IMR-90 (cell line): Measurements from ENCODE around the gene CSNK2A1. TPM values are rescaled to one million over a fixed set of nuclear protein-coding genes. Genes with fewer than 3 reads are reported as not detected.

Source experiments
- ATAC-seq: fragments of 200-7000 bp; cut with Tn5 transposase; 2 replicates; pipeline ENCODE4 v1.9.1; 2020; ENCODE audit warnings: low read depth, mild to moderate bottlenecking, moderate library complexity
- BruUV-seq: library from RNA; stranded (reverse); fragments of 400-500 nt; replicated peaks from 2 replicates; lab custom pipeline; 2021; lab: Mats Ljungman, UMichigan
- CTCF ChIA-PET: fragments of 300-600 bp; formaldehyde crosslinking; extraction: SDS; loops from one replicate; lab custom pipeline; 2021; ENCODE audit warnings: antibody characterized with exemption; lab: Yijun Ruan, JAX
- POLR2A ChIA-PET: fragments of 300-600 bp; sonication (Branson Sonifier 250); formaldehyde crosslinking; loops from one replicate; lab custom pipeline; 2022; ENCODE audit warnings: antibody characterized with exemption; ENCODE audit not compliant: unreplicated experiment; lab: Charles Lee
- DNase-seq: peaks from one replicate; pipeline ENCODE4 v3.0.0; 2013
- H2AFZ ChIP-seq: replicated peaks from 2 replicates; pipeline ENCODE3; 2013; ENCODE audit warnings: low read length, mild to moderate bottlenecking; ENCODE audit not compliant: poor library complexity
- H2AK5ac ChIP-seq: 2 replicates; pipeline ENCODE4 v1.6.1; 2013; ENCODE audit warnings: low read depth, low read length, inconsistent platforms
- H2AK9ac ChIP-seq: replicated peaks from 2 replicates; pipeline ENCODE3; 2013; ENCODE audit warnings: mild to moderate bottlenecking, low read depth, low read length, moderate library complexity; ENCODE audit not compliant: poor library complexity
- H2BK120ac ChIP-seq: 2 replicates; pipeline ENCODE4 v1.6.1; 2013; ENCODE audit warnings: low read depth, low read length, inconsistent platforms
- H2BK15ac ChIP-seq: 3 replicates; pipeline ENCODE4 v1.6.1; 2013; ENCODE audit warnings: low read depth, low read length, inconsistent platforms
- H2BK20ac ChIP-seq: 2 replicates; pipeline ENCODE4 v1.6.1; 2013; ENCODE audit warnings: low read depth, mild to moderate bottlenecking, inconsistent platforms, low read length, moderate library complexity
- H2BK5ac ChIP-seq: 2 replicates; pipeline ENCODE4 v1.6.1; 2013; ENCODE audit warnings: mild to moderate bottlenecking, low read depth, low read length, inconsistent platforms; ENCODE audit not compliant: poor library complexity, severe bottlenecking
- H3K14ac ChIP-seq: replicated peaks from 2 replicates; pipeline ENCODE4 v1.6.1; 2013; ENCODE audit warnings: low read depth, low read length, inconsistent platforms
- H3K18ac ChIP-seq: 2 replicates; pipeline ENCODE4 v1.6.1; 2013; ENCODE audit warnings: low read depth, low read length, control low read depth
- H3K23ac ChIP-seq: 2 replicates; pipeline ENCODE4 v1.6.1; 2013; ENCODE audit warnings: low read depth, low read length, inconsistent platforms
- H3K27ac ChIP-seq: 2 replicates; pipeline ENCODE4 v1.5.1; 2013; ENCODE audit warnings: mild to moderate bottlenecking, control low read depth, low read length; ENCODE audit not compliant: insufficient read depth
- H3K27me3 ChIP-seq: 2 replicates; pipeline ENCODE4 v1.6.1; 2013; ENCODE audit warnings: low read length; ENCODE audit not compliant: control insufficient read depth, insufficient read depth
- H3K36me3 ChIP-seq: 2 replicates; pipeline ENCODE4 v1.6.1; 2013; ENCODE audit warnings: low read length, mixed read lengths; ENCODE audit not compliant: control insufficient read depth, insufficient read depth
- H3K4ac ChIP-seq: 2 replicates; pipeline ENCODE4 v1.6.1; 2013; ENCODE audit warnings: low read depth, low read length, inconsistent platforms
- H3K4me1 ChIP-seq: 2 replicates; pipeline ENCODE4 v1.6.1; 2013; ENCODE audit warnings: low read length, mixed read lengths; ENCODE audit not compliant: control insufficient read depth, insufficient read depth
- H3K4me2 ChIP-seq: 2 replicates; pipeline ENCODE4 v1.6.1; 2013; ENCODE audit warnings: low read depth, mild to moderate bottlenecking, control low read depth, low read length, moderate library complexity
- H3K4me3 ChIP-seq: 2 replicates; pipeline ENCODE4 v1.5.1; 2013; ENCODE audit warnings: low read depth, mild to moderate bottlenecking, control low read depth, low read length, moderate library complexity; ENCODE audit not compliant: insufficient read depth
- H3K56ac ChIP-seq: 2 replicates; pipeline ENCODE4 v1.6.1; 2013; ENCODE audit warnings: low read length, inconsistent platforms; ENCODE audit not compliant: insufficient read depth; ENCODE audit errors: extremely low read depth
- H3K79me1 ChIP-seq, 2 experiments: 2 replicates each; pipeline ENCODE4 v1.6.1; 2013; ENCODE audit warnings: low read length in 2 of 2, inconsistent platforms in 1 of 2, low read depth in 1 of 2
- H3K9ac ChIP-seq: 2 replicates; pipeline ENCODE4 v1.6.1; 2013; ENCODE audit warnings: low read depth, low read length, control low read depth
- H3K9me1 ChIP-seq: 2 replicates; pipeline ENCODE4 v1.6.1; 2013; ENCODE audit warnings: low read length, inconsistent platforms; ENCODE audit not compliant: insufficient read depth
- H3K9me3 ChIP-seq: 2 replicates; pipeline ENCODE4 v1.6.1; 2013; ENCODE audit warnings: low read length; ENCODE audit not compliant: control insufficient read depth, insufficient read depth
- H4K20me1 ChIP-seq: 2 replicates; pipeline ENCODE4 v1.6.1; 2013; ENCODE audit warnings: low read length, inconsistent platforms; ENCODE audit not compliant: insufficient read depth
- H4K5ac ChIP-seq: 2 replicates; pipeline ENCODE4 v1.6.1; 2013; ENCODE audit warnings: mild to moderate bottlenecking, low read depth, low read length, control low read depth
- H4K8ac ChIP-seq, 2 experiments: 2 replicates each; pipeline ENCODE4 v1.6.1; 2013; ENCODE audit warnings: low read depth in 2 of 2, low read length in 2 of 2, control low read depth in 1 of 2, inconsistent platforms in 1 of 2
- H4K91ac ChIP-seq: 2 replicates; pipeline ENCODE4 v1.6.1; 2013; ENCODE audit warnings: low read depth, low read length, inconsistent platforms; ENCODE audit not compliant: insufficient read depth
- BHLHE40 ChIP-seq: fragments of 150-350 bp; IDR thresholded peaks from 2 replicates; pipeline ENCODE4 v1.6.1; 2016; ENCODE audit warnings: mild to moderate bottlenecking, low read depth, low read length
- FOS ChIP-seq: fragments of 150-350 bp; IDR thresholded peaks from 2 replicates; pipeline ENCODE4 v1.6.1; 2016; ENCODE audit warnings: low read depth, low read length
- RAD21 ChIP-seq: IDR thresholded peaks from 2 replicates; pipeline ENCODE4 v1.6.1; 2012; ENCODE audit warnings: low read length, improper control_type of control experiment
- SMC3 ChIP-seq: fragments of 150-350 bp; IDR thresholded peaks from 2 replicates; pipeline ENCODE4 v1.6.1; 2016; ENCODE audit warnings: low read depth, mild to moderate bottlenecking, antibody characterized with exemption, low read length, moderate library complexity
- WGBS, 2 experiments: methylation state at CpG; one replicate each; pipeline versions ENCODE4 v1.1.5 to v1.1.7; 2013; ENCODE audit warnings: missing lambda C conversion rate in 2 of 2; ENCODE audit not compliant: insufficient read length in 1 of 2; ENCODE audit errors: extremely low coverage in 2 of 2; 5-methylcytosine and 5-hydroxymethylcytosine counted together
- dilution Hi-C: fragments of 300-500 bp; cut with HindIII; formaldehyde crosslinking; loops from one replicate; pipeline ENCODE4 v1.14.3; 2018; ENCODE audit warnings: low sequenced_read_pairs; ENCODE audit not compliant: unreplicated experiment
- in situ Hi-C: fragments of 300-500 bp; cut with MboI; formaldehyde crosslinking; loops from 3 replicates; pipeline ENCODE4 v1.14.3; 2019; ENCODE audit warnings: low sequenced_read_pairs, inconsistent platforms, mixed read lengths
- intact Hi-C: fragments of 100-400 bp; cut with micrococcal nuclease; formaldehyde crosslinking; loops from 2 replicates; pipeline ENCODE4 v1.10.0; 2022
- polyA plus RNA-seq, 3 experiments: library from polyadenylated mRNA; depleted of rRNA; stranded (reverse); fragments of >200 nt; gene quantifications; 2 replicates each; pipeline ENCODE4 v1.2.3, GENCODE V29; 2012; ENCODE audit warnings: low replicate concordance in 1 of 3
- total RNA-seq: library from RNA; depleted of rRNA; stranded (reverse); fragments of >200 nt; gene quantifications from 2 replicates; pipeline ENCODE4 v1.2.3, GENCODE V29; 2012
- TF ChIP-seq, protein P1 (sequence below): fragments of 150-350 bp; IDR thresholded peaks from 2 replicates; pipeline ENCODE4 v1.6.1; 2016; ENCODE audit warnings: low read depth, mild to moderate bottlenecking, low read length, moderate library complexity, borderline replicate concordance

CSNK2A1 gene
- total and polyA plus RNA-seq, 2 of the 4 experiments (the other 2 are of a cell fraction), result 86.3 to 151 TPM

DNA sequence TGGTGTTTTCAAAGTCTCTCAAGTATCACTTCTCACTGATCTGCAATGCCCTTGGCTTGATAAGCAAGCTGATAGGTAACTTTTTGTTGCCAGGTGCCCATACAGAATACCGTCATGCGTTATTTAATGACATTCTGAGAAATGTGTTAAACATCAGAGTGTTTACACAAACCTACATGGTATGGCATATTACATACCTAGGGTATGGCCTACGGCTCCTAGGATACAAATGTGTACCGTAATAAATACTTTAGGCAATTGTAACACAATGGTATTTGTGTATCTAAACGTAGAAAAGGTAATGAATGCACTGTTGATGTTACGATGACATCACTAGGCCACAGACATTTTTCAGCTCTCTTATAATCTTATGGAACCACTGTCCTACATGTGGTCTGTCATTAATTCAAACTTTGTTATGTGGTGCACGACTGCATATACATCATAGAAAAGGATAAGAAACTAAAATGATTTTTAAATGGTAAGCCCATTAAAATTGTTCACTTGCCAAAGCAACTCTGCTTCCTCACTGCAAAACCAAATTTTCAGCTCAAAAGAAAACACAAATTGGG, 35.7 kb downstream of the CSNK2A1 start:
- Histone ChIP-seq H3K9me1 (peaks cover 9% of the 10 kb centered on the region), H3K23ac (no peak overlapping the region), H2BK20ac (no peak overlapping the region), H3K18ac (no peak overlapping the region; the same call in 1 of the 2 replicates), H4K20me1 (peaks cover 62% of the 10 kb centered on the region), H3K27me3 (no peaks in the 10 kb centered on the region), H2AK9ac (no peak overlapping the region), H3K4ac (no peak overlapping the region), H4K5ac (no peak overlapping the region), H3K27ac (no peak overlapping the region), H3K56ac (no peak overlapping the region), H3K79me1 (peaks cover 24 to 66% of the 10 kb centered on the region in 2 experiments), H2AK5ac (no peak overlapping the region), H4K91ac (no peak overlapping the region), H3K9ac (no peak overlapping the region), H3K14ac (no peak overlapping the region), H2AFZ (no peak overlapping the region), H3K4me3 (no peak overlapping the region), H3K9me3 (no peaks in the 10 kb centered on the region), H2BK120ac (no peak overlapping the region), H4K8ac (no peak overlapping the region), H3K4me1 (peaks cover 12% of the 10 kb centered on the region), H3K36me3 (peaks cover 19% of the 10 kb centered on the region), H2BK15ac (no peak overlapping the region), H3K4me2 (peak overlapping the region; percentile 36; the same call in 1 of the 2 replicates), H2BK5ac (peak overlapping the region; percentile 61)
- ChIA-PET CTCF (no interaction called here), POLR2A (no interaction called here)
- ATAC-seq (peak; percentile 59), DNase-seq (peak; percentile 53)
- dilution Hi-C loops (no loop called here), in situ Hi-C loops (no loop called here), intact Hi-C loops (no loop called here)
- no TSS peak for BruUV-seq
- no CpG with 5 or more reads among the region's 7 CpGs for WGBS, 2 experiments
- TF ChIP-seq BHLHE40, result no peak
- TF ChIP-seq, protein P1, sequence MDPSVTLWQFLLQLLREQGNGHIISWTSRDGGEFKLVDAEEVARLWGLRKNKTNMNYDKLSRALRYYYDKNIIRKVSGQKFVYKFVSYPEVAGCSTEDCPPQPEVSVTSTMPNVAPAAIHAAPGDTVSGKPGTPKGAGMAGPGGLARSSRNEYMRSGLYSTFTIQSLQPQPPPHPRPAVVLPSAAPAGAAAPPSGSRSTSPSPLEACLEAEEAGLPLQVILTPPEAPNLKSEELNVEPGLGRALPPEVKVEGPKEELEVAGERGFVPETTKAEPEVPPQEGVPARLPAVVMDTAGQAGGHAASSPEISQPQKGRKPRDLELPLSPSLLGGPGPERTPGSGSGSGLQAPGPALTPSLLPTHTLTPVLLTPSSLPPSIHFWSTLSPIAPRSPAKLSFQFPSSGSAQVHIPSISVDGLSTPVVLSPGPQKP, result no peak
- TF ChIP-seq RAD21, result no peak
- TF ChIP-seq SMC3, result no peak
- no peak for TF ChIP-seq FOS
